Activated naive CD4-positive, alpha-beta T cell treated with anti-CD3 and anti-CD28 coated beads for 36 hours (primary cell): ENCODE data around the gene SHPK. TPM values are rescaled to one million over a fixed set of nuclear protein-coding genes. Genes with fewer than 3 reads are reported as not detected.
A peak's percentile ranks its signal among the peaks of the same experiment; 100 is the strongest.

Source experiments
- CTCF ChIA-PET: fragments of 350-600 bp; sonication (Branson Sonifier 250); formaldehyde crosslinking; loops from one replicate; lab custom pipeline; 2021; ENCODE audit warnings: antibody characterized with exemption; lab: Charles Lee
- DNase-seq: peaks from one replicate; pipeline ENCODE4 v3.0.0-alpha.2; 2020
- H3K27ac Mint-ChIP-seq: one replicate; pipeline ENCODE4 v1.8.0; 2021; ENCODE audit warnings: mild to moderate bottlenecking, mixed read lengths
- H3K27me3 Mint-ChIP-seq: one replicate; pipeline ENCODE4 v1.8.0; 2021; ENCODE audit warnings: low read depth, mixed read lengths
- H3K36me3 Mint-ChIP-seq: one replicate; pipeline ENCODE4 v1.8.0; 2021; ENCODE audit warnings: low read depth, mixed read lengths
- H3K4me1 Mint-ChIP-seq: one replicate; pipeline ENCODE4 v1.8.0; 2021; ENCODE audit warnings: low read depth, mixed read lengths
- H3K4me3 Mint-ChIP-seq: one replicate; pipeline ENCODE4 v1.8.0; 2021; ENCODE audit warnings: mild to moderate bottlenecking, moderate library complexity, mixed read lengths
- H3K9me3 Mint-ChIP-seq: one replicate; pipeline ENCODE4 v1.8.0; 2021; ENCODE audit warnings: mixed read lengths
- intact Hi-C: fragments of 100-400 bp; cut with micrococcal nuclease; formaldehyde crosslinking; loops from one replicate; pipeline ENCODE4 v1.15.1; 2023
- total RNA-seq, 2 experiments: library from RNA; stranded (reverse); gene quantifications; one replicate each; pipeline ENCODE4 v1.2.3, GENCODE V29; 2021

SHPK gene
- total RNA-seq, 2 experiments from 2014 or later, result 6.9 to 7.5 TPM

DNA sequence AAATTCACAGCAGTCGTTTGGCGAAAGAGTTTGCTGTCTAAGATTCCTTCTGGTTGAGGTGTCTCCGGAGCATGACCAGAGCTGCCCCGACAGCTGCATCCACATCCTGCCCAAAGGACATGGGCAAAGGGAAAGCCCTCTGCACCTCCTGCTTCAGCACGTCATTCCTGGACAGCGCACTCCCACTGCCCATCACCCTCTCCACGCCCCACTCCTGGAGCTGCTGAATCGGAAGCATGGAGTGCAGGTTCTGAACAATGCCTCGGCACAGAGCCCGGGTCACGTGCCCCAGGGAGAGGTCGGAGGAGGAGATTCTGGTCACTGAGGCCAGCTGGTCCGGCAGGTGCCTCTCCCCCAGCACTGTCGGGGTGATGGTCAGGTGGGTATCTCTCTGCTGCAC lies 25.5 kb downstream of the SHPK start:
- peaks cover 18% of the 10 kb centered on the region for H3K36me3 Mint-ChIP-seq
- no peak for DNase-seq
- no peak overlapping the region for H3K27ac Mint-ChIP-seq
- H3K4me1 Mint-ChIP-seq, result no peaks in the 10 kb centered on the region
- intact Hi-C loops, result no loop called here
- H3K9me3 Mint-ChIP-seq, result no peaks in the 10 kb centered on the region
- no peak overlapping the region for H3K4me3 Mint-ChIP-seq
- CTCF ChIA-PET, result no interaction called here
- H3K27me3 Mint-ChIP-seq, result no peaks in the 10 kb centered on the region

DNA sequence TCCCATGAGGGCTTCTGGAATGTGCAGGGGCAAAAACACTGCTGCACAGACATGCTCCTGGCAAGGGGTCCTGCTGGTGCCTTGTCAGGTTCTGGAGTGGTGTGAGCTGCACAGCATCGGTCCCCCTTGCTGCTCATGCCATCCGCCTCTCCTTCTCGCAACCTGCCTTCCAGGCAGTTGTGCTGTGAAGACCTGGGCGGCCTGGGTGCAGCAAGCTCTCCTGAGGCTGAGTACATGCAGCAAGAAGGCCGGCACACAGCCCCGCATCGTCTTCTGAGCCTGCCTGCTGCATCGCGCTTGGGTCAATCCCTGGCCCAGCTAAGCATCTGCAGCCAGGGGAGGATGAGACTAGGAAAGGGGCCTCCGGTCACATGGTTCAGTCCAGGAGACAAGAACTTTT lies 26.4 kb downstream of the SHPK start:
- H3K9me3 Mint-ChIP-seq, result no peaks in the 10 kb centered on the region
- peaks cover 11% of the 10 kb centered on the region for H3K36me3 Mint-ChIP-seq
- no peak for DNase-seq
- CTCF ChIA-PET, result interaction anchor here (0.6 kb wide), 1 partner anchor 40 kb away, joined by 3 read pairs; no protein-coding TSS in a partner anchor
- no peak overlapping the region for H3K27ac Mint-ChIP-seq
- H3K27me3 Mint-ChIP-seq, result no peaks in the 10 kb centered on the region
- intact Hi-C loops, result no loop called here
- no peak overlapping the region for H3K4me3 Mint-ChIP-seq
- no peaks in the 10 kb centered on the region for H3K4me1 Mint-ChIP-seq

DNA sequence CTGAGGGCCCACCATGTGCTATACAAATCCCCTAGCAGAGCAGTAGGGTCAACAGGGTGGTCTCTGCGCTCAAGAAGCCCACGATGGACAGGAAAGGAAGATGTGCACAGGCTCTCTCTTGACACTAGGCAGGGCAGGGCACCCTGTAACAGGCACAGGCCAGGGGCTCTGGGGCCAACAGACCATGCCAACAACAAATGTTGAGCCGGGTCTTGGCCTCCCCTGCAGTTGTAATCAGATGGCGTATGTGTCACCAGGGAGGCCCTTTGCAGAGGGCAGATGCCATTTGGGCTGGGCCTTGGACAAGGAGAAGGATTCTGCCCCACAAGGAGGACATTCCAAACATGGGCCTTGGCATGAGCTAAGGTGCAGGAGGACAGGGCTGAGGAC lies 32.2 kb downstream of the SHPK start:
- no peak for DNase-seq
- H3K36me3 Mint-ChIP-seq, result peaks cover 4% of the 10 kb centered on the region
- no peaks in the 10 kb centered on the region for H3K4me1 Mint-ChIP-seq
- intact Hi-C loops, result no loop called here
- H3K27me3 Mint-ChIP-seq, result no peaks in the 10 kb centered on the region
- CTCF ChIA-PET, result interaction anchor here (0.7 to 0.9 kb wide), 2 partner anchors 46 to 1188 kb away, joined by 3 read pairs; no protein-coding TSS in a partner anchor
- H3K27ac Mint-ChIP-seq, result no peak overlapping the region
- no peak overlapping the region for H3K4me3 Mint-ChIP-seq
- H3K9me3 Mint-ChIP-seq, result no peaks in the 10 kb centered on the region

DNA sequence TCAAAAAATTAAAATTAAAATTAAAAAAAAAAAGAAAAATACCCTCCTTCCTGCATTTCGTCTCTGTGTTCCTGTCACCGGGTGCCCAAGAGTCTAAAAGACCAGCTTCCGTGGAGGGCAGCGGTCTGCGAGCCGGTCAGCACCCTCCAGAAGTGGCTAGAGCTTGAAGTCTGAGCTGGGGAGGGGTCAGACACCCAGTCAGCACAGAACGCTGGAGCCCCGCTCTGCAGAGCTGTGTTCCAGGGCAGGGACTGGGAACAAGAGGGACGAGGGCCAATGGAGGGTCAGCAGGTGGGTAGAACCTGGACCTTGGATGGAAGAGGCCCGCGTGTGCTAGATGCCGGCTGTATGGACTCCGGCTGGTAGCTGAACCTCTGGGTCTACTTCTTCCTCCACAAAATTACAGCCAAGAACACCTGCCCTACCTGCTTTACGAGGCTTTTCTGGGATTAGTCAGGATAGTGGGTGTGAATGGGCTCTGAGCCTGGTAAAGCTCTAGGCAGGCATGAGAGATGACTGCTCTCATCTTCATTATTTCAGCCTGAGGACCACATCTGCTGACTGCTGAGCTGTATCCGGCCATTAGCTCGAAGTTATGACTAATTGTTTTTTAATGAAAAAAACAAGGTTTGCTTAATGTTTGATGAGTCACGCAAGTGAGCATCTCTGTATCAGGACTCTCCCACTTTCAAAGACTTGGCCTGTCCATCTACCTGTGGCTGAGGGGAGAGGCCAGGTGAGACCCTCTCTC lies 32.8 kb downstream of the SHPK start:
- intact Hi-C loops, result no loop called here
- DNase-seq, result no peak
- H3K36me3 Mint-ChIP-seq, result peaks cover 2% of the 10 kb centered on the region
- no peaks in the 10 kb centered on the region for H3K9me3 Mint-ChIP-seq
- H3K27ac Mint-ChIP-seq, result no peak overlapping the region
- CTCF ChIA-PET, result interaction anchor here (0.7 to 1.5 kb wide), 3 partner anchors 44 to 1187 kb away, joined by 3 to 7 read pairs (median 3); no protein-coding TSS in a partner anchor
- H3K4me3 Mint-ChIP-seq, result no peak overlapping the region
- H3K27me3 Mint-ChIP-seq, result no peaks in the 10 kb centered on the region
- H3K4me1 Mint-ChIP-seq, result no peaks in the 10 kb centered on the region

DNA sequence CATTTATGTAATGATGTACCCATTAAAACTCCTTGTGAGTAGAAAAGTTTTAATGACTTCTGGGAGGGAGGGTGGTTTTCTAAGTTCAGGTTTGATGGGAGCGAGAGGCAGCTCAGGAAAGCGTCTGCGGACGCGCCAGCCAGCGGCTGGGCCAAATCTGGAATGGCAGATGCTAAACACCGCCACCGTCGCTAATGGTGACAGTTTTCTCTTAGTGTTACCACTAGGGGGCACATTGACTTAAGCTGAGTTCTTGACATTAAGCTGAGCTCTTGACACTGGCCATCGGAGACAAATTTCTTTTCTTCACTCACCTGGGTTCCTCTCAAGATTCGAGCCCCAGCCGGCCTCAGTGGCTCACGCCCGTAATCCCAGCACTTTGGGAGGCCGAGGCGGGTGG lies 33.6 kb downstream of the SHPK start:
- H3K9me3 Mint-ChIP-seq, result no peaks in the 10 kb centered on the region
- no peak overlapping the region for H3K4me3 Mint-ChIP-seq
- H3K27me3 Mint-ChIP-seq, result no peaks in the 10 kb centered on the region
- H3K36me3 Mint-ChIP-seq, result no peaks in the 10 kb centered on the region
- intact Hi-C loops, result loop anchor here (1.0 kb wide), 1 partner anchor 46 kb away; no protein-coding TSS in a partner anchor
- peak; percentile 36 for DNase-seq
- no peaks in the 10 kb centered on the region for H3K4me1 Mint-ChIP-seq
- H3K27ac Mint-ChIP-seq, result no peak overlapping the region
- CTCF ChIA-PET, result interaction anchor here (0.6 to 1.5 kb wide), 4 partner anchors 11 to 1076 kb away, joined by 3 to 7 read pairs (median 4); no protein-coding TSS in a partner anchor

DNA sequence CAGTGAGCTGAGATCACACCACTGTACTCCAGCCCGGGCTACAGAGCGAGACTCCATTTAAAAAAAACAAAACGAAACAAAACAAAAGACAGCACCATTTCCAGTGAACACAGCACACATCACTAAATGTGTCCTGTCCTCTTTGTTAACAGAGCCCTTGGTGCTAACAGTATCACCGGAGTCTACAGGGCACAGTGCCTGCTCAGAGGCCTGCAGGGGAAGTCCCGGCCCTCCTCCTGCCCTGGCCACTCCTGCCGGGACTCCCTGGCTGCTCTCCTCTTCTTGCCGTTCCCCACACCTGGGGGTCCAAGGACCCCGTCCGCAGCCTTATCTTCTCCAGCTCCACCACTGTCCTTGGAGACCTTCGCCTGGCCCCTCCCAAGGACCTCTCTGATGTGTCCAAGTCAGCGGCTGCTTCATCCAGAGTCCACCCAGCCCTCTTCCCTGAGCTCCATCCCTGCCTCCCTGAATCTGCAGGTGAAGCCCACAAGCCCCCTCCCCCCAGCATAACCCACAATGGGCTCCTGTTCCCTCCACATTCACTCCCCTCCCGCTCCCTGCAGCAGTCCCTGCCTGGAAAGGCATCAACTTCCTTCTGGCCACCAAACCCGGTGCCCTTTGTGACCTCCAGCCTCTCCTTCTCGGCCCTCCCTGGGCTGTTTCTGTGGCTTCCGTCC lies 35.4 kb downstream of the SHPK start:
- CTCF ChIA-PET, result interaction anchor here (0.6 to 1.2 kb wide), 3 partner anchors 21 to 1404 kb away, joined by 3 to 4 read pairs (median 3); no protein-coding TSS in a partner anchor
- Mint-ChIP-seq H3K36me3 (no peaks in the 10 kb centered on the region), H3K27me3 (no peaks in the 10 kb centered on the region), H3K4me1 (no peaks in the 10 kb centered on the region), H3K27ac (no peak overlapping the region), H3K9me3 (no peaks in the 10 kb centered on the region), H3K4me3 (no peak overlapping the region)
- intact Hi-C loops, result no loop called here
- DNase-seq, result no peak

DNA sequence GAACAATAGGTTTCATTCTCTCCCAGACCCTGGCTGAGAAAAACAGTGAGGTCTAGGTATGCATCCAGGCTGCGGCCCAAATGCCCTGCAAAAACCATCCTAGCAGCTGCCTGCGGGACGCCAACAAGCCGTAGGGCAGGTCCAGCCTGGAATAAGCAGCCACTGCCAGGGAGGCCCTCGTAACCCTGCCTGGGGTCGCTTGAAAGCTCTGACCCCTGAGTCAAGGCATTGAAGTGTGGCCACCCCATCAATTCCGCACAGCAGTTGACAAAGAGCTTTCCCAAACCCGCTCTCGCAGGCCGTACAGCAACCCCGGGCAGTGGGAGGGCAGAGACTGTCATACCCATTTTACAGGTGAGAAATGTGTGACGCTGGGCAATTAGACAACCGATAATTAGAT lies 38.0 kb downstream of the SHPK start:
- Mint-ChIP-seq H3K9me3 (no peaks in the 10 kb centered on the region), H3K27me3 (no peaks in the 10 kb centered on the region), H3K4me1 (no peaks in the 10 kb centered on the region), H3K4me3 (no peak overlapping the region), H3K36me3 (no peaks in the 10 kb centered on the region), H3K27ac (no peak overlapping the region)
- CTCF ChIA-PET, result no interaction called here
- intact Hi-C loops, result no loop called here
- DNase-seq, result no peak

DNA sequence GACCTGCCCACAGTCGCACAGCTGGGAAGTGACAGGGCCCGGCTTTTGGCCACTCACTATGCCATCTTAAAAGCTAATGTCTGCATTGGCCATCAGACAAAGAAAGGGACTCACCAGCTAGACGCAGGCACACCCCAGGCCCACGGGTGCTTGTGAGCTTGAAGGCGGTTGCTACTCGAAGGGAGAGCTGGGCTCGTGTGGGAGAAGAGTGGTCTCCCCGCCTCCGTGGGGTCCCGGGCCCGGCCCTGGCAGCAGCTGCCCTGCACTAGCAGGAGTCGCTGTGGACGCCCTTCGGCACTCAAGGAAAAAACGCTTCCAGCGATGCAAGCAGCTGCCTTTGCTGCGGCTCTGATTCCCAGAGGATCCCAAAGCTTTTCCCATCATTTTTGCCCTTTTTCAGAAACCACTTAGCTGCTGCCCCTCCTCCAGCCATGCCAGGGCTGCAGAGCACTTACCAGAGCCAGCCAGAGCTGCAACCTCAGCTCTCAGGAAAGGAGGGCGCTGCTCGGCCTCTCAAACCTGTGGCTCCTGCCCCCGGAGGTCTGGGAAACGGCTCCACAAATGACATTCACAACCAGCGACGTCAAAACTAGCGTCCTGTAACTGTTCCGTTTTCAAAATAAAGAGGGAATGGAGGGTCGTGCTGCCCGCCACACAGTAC lies 39.1 kb downstream of the SHPK start:
- Mint-ChIP-seq H3K36me3 (no peaks in the 10 kb centered on the region), H3K4me3 (no peak overlapping the region), H3K27ac (no peak overlapping the region), H3K27me3 (no peaks in the 10 kb centered on the region), H3K9me3 (no peaks in the 10 kb centered on the region), H3K4me1 (no peaks in the 10 kb centered on the region)
- CTCF ChIA-PET, result no interaction called here
- DNase-seq, result no peak
- intact Hi-C loops, result no loop called here

DNA sequence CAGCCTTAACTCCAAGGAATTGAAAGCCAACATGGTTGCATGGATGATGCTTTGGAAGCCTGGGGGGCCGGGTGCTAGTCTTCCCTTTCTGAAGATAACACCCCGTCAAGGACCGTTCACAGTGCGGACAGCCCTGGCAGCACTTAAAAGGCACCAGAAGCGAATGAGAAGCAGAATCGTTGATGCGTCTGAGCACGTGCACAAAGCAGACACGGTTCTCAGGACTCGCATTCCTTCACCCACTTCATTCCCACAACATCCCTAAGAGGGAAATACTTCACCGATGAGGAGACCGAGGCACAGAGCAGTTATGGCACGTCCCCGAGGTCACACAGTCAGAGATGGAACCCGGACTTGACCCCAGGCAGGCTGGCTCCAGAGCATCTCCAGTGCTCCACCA lies 41.1 kb downstream of the SHPK start:
- H3K9me3 Mint-ChIP-seq, result no peaks in the 10 kb centered on the region
- H3K27me3 Mint-ChIP-seq, result no peaks in the 10 kb centered on the region
- no peak overlapping the region for H3K4me3 Mint-ChIP-seq
- DNase-seq, result no peak
- CTCF ChIA-PET, result no interaction called here
- no peaks in the 10 kb centered on the region for H3K4me1 Mint-ChIP-seq
- no peak overlapping the region for H3K27ac Mint-ChIP-seq
- intact Hi-C loops, result no loop called here
- H3K36me3 Mint-ChIP-seq, result no peaks in the 10 kb centered on the region

DNA sequence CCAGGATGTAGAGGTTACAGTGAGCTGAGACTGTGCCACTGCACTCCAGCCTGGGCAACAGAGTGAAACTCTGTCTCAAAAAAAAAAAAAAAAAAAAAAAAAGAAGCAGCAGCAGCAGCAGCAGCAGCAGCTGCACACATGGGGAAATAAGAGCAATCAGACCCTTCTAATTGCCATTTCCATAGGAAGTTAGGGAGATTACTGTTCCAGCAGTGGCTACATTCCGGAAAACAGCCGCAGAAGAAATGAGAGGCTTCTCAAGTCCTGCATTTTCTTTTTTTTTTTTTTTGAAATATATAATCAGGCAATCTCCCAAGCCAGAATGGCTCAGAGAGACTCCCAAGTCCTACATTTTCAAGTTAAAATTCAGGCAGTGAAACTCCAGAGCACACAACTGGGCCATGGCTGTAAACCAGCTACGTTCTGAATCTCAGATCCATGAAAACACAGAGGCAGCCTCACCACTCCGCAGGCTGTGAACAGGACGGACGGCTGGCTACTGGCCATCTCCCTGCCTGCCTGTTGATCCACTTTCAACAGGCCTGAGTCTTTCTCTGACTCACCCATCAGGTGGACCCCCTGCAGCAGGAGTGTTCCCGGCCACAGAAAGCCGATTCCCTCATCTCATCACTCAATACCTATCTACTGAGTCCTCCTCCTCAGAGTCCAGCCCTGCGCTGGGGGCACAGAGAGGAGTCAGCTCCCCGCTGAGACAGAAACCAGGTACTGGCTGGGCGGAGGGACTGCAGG lies 41.8 kb downstream of the SHPK start:
- H3K27ac Mint-ChIP-seq, result no peak overlapping the region
- no peak for DNase-seq
- H3K9me3 Mint-ChIP-seq, result no peaks in the 10 kb centered on the region
- H3K4me1 Mint-ChIP-seq, result no peaks in the 10 kb centered on the region
- peaks cover 2% of the 10 kb centered on the region for H3K36me3 Mint-ChIP-seq
- no peak overlapping the region for H3K4me3 Mint-ChIP-seq
- intact Hi-C loops, result no loop called here
- no peaks in the 10 kb centered on the region for H3K27me3 Mint-ChIP-seq
- CTCF ChIA-PET, result no interaction called here

DNA sequence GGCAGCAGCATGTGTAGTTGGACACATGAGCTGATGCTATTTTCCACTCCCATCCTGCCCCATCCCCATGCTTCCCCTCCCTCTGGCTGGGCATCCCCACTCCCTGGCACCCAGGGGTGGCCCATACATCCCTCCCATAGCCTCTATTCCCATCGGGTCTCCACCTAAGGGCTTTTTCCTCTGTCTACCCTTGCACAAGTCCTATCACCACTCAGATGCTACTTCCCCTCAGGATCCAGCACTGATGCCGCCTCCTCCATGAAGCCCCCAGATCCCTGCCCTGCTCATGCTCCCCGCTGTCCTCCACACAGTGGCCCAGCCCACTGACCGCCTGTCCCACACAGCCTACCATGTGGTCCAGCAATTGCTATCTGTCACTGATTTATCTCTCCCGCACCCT lies 42.7 kb downstream of the SHPK start:
- Mint-ChIP-seq H3K27me3 (no peaks in the 10 kb centered on the region), H3K36me3 (peaks cover 3% of the 10 kb centered on the region), H3K27ac (no peak overlapping the region), H3K4me1 (no peaks in the 10 kb centered on the region), H3K4me3 (no peak overlapping the region), H3K9me3 (no peaks in the 10 kb centered on the region)
- CTCF ChIA-PET, result no interaction called here
- no peak for DNase-seq
- intact Hi-C loops, result no loop called here
